GM06990 (cell line): ENCODE results near the gene PLOD2.

Experiments
- DNase-seq: peaks from one replicate; pipeline ENCODE4 v3.0.0-alpha.2; 2011; ENCODE audit not compliant: insufficient read length; ENCODE audit errors: extremely low read depth
- H3K27me3 ChIP-seq: replicated peaks from 2 replicates; pipeline ENCODE4 v1.6.0; 2011; ENCODE audit warnings: low read length; ENCODE audit not compliant: control insufficient read depth, insufficient read depth
- H3K36me3 ChIP-seq: 2 replicates; pipeline ENCODE4 v1.5.1; 2011; ENCODE audit warnings: low read length; ENCODE audit not compliant: control insufficient read depth, insufficient read depth
- H3K4me3 ChIP-seq: replicated peaks from 2 replicates; pipeline ENCODE4 v1.5.1; 2011; ENCODE audit warnings: low read depth, mild to moderate bottlenecking, control low read depth, low read length
- TF ChIP-seq, protein P1 (sequence below): IDR thresholded peaks from 2 replicates; pipeline ENCODE4 v1.5.1; 2011; ENCODE audit warnings: low read length, control low read depth, mild to moderate bottlenecking, inconsistent platforms; ENCODE audit not compliant: insufficient read depth, poor library complexity, severe bottlenecking

The PLOD2 gene

DNA sequence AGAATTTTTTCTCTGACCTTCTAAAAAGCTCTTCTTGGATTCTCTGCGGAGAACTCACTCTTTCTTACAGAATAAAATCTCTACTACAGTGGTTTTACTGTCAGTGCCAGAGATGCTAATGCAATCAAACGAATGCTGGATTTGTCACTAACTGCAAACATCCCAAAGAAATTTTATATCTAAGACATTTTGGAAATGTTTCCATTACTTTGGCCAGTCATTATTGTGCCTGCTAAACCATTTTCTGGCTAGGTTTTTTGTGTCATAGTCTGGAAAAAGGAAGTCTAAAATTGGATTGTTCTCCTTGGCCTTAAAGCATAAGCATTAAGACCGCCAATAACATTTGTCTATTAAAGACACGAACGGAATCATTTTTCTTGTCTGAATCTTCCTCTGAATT is 54.0 kb downstream of the PLOD2 start:
- Histone ChIP-seq H3K4me3 (no peak overlapping the region), H3K36me3 (no peaks in the 10 kb centered on the region), H3K27me3 (no peaks in the 10 kb centered on the region)
- DNase-seq = no peak
- TF ChIP-seq, protein P1, sequence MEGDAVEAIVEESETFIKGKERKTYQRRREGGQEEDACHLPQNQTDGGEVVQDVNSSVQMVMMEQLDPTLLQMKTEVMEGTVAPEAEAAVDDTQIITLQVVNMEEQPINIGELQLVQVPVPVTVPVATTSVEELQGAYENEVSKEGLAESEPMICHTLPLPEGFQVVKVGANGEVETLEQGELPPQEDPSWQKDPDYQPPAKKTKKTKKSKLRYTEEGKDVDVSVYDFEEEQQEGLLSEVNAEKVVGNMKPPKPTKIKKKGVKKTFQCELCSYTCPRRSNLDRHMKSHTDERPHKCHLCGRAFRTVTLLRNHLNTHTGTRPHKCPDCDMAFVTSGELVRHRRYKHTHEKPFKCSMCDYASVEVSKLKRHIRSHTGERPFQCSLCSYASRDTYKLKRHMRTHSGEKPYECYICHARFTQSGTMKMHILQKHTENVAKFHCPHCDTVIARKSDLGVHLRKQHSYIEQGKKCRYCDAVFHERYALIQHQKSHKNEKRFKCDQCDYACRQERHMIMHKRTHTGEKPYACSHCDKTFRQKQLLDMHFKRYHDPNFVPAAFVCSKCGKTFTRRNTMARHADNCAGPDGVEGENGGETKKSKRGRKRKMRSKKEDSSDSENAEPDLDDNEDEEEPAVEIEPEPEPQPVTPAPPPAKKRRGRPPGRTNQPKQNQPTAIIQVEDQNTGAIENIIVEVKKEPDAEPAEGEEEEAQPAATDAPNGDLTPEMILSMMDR = no peak

GRCh38 chr3:146104068-146104467 is 56.9 kb downstream of the PLOD2 start:
- Histone ChIP-seq H3K27me3 (no peaks in the 10 kb centered on the region), H3K36me3 (no peaks in the 10 kb centered on the region), H3K4me3 (no peak overlapping the region)
- TF ChIP-seq, protein P1 = no peak
- no peak for DNase-seq

- H3K27me3 ChIP-seq = no peaks in the 10 kb centered on the region
- H3K4me3 ChIP-seq = no peak overlapping the region
- TF ChIP-seq, protein P1 = no peak
- DNase-seq = no peak
- H3K36me3 ChIP-seq = no peaks in the 10 kb centered on the region
Measured at GRCh38 chr3:146102885-146103284, 58.1 kb downstream of the PLOD2 start.

- H3K36me3 ChIP-seq = no peaks in the 10 kb centered on the region
- no peak overlapping the region for H3K4me3 ChIP-seq
- TF ChIP-seq, protein P1 = no peak
- DNase-seq = no peak
- no peaks in the 10 kb centered on the region for H3K27me3 ChIP-seq
Measured at GRCh38 chr3:146101538-146101937, 59.4 kb downstream of the PLOD2 start.

- TF ChIP-seq, protein P1 = no peak
- no peak for DNase-seq
- Histone ChIP-seq H3K27me3 (no peaks in the 10 kb centered on the region), H3K36me3 (no peaks in the 10 kb centered on the region), H3K4me3 (no peak overlapping the region)
Measured at GRCh38 chr3:146100825-146101444, 60.0 kb downstream of the PLOD2 start.

- no peaks in the 10 kb centered on the region for H3K27me3 ChIP-seq
- no peak overlapping the region for H3K4me3 ChIP-seq
- no peak for DNase-seq
- TF ChIP-seq, protein P1 = no peak
- no peaks in the 10 kb centered on the region for H3K36me3 ChIP-seq
Measured at GRCh38 chr3:146100180-146100579, 60.8 kb downstream of the PLOD2 start.
